Psoas muscle (tissue), 8 donors: ENCODE data around the gene AGPAT4. TPM values are rescaled to one million over a fixed set of nuclear protein-coding genes. Genes with fewer than 3 reads are reported as not detected.

Experiments used
- ATAC-seq, 4 donors: fragments of 200-7000 bp; cut with Tn5 transposase; one replicate each; pipeline ENCODE4 v1.9.1; 2020; ENCODE audit warnings: moderate library complexity in 3 of 4, mild to moderate bottlenecking in 2 of 4
- DNase-seq, 2 donors: peaks; one replicate each; pipeline ENCODE4 v3.0.0-alpha.2; 2020
- H3K27ac ChIP-seq: fragments of 200-600 bp; one replicate; pipeline ENCODE4 v1.8.0; 2022
- H3K27me3 ChIP-seq, 3 donors: fragments of 200-600 bp in 1 of 3; one replicate each; pipeline versions ENCODE4 v1.6.1 to v1.8.0; 2013 to 2022; ENCODE audit warnings: low read length in 2 of 3, mild to moderate bottlenecking in 2 of 3, moderate library complexity in 1 of 3; ENCODE audit not compliant: insufficient read depth in 3 of 3
- H3K36me3 ChIP-seq, 2 donors: fragments of 200-600 bp in 1 of 2; one replicate each; pipeline versions ENCODE4 v1.6.1 to v1.8.0; 2013 to 2022; ENCODE audit warnings: low read depth in 1 of 2, mild to moderate bottlenecking in 1 of 2, moderate library complexity in 1 of 2; ENCODE audit not compliant: insufficient read depth in 1 of 2
- H3K4me1 ChIP-seq: fragments of 200-600 bp; one replicate; pipeline ENCODE4 v1.8.0; 2022
- H3K4me3 ChIP-seq: fragments of 200-600 bp; one replicate; pipeline ENCODE4 v1.8.0; 2022; ENCODE audit warnings: mild to moderate bottlenecking
- H3K9me3 ChIP-seq: fragments of 200-600 bp; one replicate; pipeline ENCODE4 v1.8.0; 2022
- WGBS, 3 donors: extraction: QIAGEN DNeasy Blood & Tissue Kit; methylation state at CpG; one replicate each; pipeline versions ENCODE4 v1.1.6 to v1.1.7; 2013; 5-methylcytosine and 5-hydroxymethylcytosine counted together
- intact Hi-C, 2 donors: fragments of 100-400 bp; cut with DNase I; formaldehyde crosslinking; loops; one replicate each; pipeline versions ENCODE4 v1.11.0 to v1.14.2; 2022
- polyA plus RNA-seq, 3 donors: library from polyadenylated mRNA; stranded (reverse); fragments of 200-250 nt; gene quantifications; one replicate each; pipeline ENCODE4 v1.2.3, GENCODE V29; 2013
- total RNA-seq, 4 donors: library from RNA; stranded (reverse); fragmentation: NEBNext Ultra II Directional in 2 of 4; extraction: Animal tissue kit (Norgen Biotek cat#: 25700) in 2 of 4; gene quantifications; one replicate each; pipeline versions ENCODE4 v1.2.1 to v1.2.4, GENCODE V29; 2021 to 2023
- TF ChIP-seq, protein P1 (sequence below): fragments of 200-600 bp; IDR thresholded peaks from one replicate; pipeline ENCODE4 v1.8.0; 2022; ENCODE audit warnings: antibody characterized with exemption
- donor health status: healthy with polysubstance abuse.
- donor health status: DM: no; HTN: no; CAD: no; lungs with moderate emphysema.
- donor health status: Bipolar disorder and iron deficiency.
- donor health status: healthy.
- donor health status: DM: yes; HTN: yes; CAD: no.
- donor health status: DM: no; HTN: no; CAD: no.
- donor health status: DM: no; HTN: no; CAD: no.
- donor health status: DM: yes; HTN: yes; CAD: no.

Gene AGPAT4
- total and polyA plus RNA-seq, 7 donors, result 0.18 to 1.7 (median 0.59) TPM

DNA sequence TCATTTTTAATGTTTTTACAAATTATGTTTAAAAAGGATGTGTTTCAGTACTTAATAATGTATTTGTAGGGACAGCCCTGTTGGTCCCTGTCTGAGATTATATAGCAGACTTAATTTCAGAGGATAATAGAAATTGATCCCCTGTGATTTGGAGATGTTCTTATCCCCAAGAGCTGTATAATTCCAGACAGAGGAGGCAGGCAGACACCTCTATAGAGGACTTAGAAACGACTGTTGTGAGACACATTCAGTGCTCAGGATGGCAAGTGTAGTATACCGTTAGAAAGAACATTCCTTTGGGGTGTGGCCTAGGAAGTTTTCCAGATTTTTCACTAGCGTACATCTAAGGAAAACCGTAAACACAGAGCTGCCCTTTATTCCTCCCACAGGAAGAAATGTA, 164.5 kb downstream of the AGPAT4 start:
- DNase-seq (no peak), ATAC-seq (no peak)
- Histone ChIP-seq H3K27ac (no peak overlapping the region), H3K4me3 (no peak overlapping the region), H3K36me3 (peaks cover 32 to 99% of the 10 kb centered on the region in 2 donors), H3K27me3 (no peaks in the 10 kb centered on the region), H3K4me1 (no peaks in the 10 kb centered on the region), H3K9me3 (no peaks in the 10 kb centered on the region)
- intact Hi-C loops, result loop anchor here in 1 of 2 donors (10.0 kb wide), 1 partner anchor 265 kb away; no protein-coding TSS in a partner anchor
- 70 to 77% (median 76%) methylated on average over 4 of the region's 4 CpGs for WGBS, 3 donors
- TF ChIP-seq, protein P1, sequence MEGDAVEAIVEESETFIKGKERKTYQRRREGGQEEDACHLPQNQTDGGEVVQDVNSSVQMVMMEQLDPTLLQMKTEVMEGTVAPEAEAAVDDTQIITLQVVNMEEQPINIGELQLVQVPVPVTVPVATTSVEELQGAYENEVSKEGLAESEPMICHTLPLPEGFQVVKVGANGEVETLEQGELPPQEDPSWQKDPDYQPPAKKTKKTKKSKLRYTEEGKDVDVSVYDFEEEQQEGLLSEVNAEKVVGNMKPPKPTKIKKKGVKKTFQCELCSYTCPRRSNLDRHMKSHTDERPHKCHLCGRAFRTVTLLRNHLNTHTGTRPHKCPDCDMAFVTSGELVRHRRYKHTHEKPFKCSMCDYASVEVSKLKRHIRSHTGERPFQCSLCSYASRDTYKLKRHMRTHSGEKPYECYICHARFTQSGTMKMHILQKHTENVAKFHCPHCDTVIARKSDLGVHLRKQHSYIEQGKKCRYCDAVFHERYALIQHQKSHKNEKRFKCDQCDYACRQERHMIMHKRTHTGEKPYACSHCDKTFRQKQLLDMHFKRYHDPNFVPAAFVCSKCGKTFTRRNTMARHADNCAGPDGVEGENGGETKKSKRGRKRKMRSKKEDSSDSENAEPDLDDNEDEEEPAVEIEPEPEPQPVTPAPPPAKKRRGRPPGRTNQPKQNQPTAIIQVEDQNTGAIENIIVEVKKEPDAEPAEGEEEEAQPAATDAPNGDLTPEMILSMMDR, result no peak

DNA sequence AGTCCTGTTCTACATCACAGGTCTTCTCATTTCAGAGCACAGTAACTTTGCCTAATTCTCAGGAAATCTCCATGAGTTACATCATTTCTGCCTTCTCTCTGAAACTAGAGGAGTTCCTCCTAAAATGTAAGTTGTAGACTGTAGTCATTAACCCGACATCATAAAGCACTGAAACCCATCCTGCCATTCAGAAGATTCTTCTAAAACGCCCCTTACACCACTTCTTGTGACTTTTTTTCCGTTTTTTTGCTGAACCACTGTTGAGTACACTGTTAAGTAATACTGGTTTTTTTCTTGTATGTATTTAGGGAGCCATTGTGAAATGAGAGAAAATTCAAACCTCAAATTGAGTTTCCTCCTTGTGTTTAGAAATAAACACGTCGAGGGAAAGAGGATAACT, 164.9 kb downstream of the AGPAT4 start:
- 92 to 95% (median 92%) methylated on average over 5 of the region's 5 CpGs for WGBS, 3 donors
- Histone ChIP-seq H3K4me3 (no peak overlapping the region), H3K36me3 (peaks cover 32 to 99% of the 10 kb centered on the region in 2 donors), H3K27me3 (no peaks in the 10 kb centered on the region), H3K4me1 (no peaks in the 10 kb centered on the region), H3K27ac (no peak overlapping the region), H3K9me3 (no peaks in the 10 kb centered on the region)
- TF ChIP-seq, protein P1, result no peak
- DNase-seq (no peak), ATAC-seq (no peak)
- intact Hi-C loops, result loop anchor here in 1 of 2 donors (10.0 kb wide), 1 partner anchor 266 kb away; no protein-coding TSS in a partner anchor

DNA sequence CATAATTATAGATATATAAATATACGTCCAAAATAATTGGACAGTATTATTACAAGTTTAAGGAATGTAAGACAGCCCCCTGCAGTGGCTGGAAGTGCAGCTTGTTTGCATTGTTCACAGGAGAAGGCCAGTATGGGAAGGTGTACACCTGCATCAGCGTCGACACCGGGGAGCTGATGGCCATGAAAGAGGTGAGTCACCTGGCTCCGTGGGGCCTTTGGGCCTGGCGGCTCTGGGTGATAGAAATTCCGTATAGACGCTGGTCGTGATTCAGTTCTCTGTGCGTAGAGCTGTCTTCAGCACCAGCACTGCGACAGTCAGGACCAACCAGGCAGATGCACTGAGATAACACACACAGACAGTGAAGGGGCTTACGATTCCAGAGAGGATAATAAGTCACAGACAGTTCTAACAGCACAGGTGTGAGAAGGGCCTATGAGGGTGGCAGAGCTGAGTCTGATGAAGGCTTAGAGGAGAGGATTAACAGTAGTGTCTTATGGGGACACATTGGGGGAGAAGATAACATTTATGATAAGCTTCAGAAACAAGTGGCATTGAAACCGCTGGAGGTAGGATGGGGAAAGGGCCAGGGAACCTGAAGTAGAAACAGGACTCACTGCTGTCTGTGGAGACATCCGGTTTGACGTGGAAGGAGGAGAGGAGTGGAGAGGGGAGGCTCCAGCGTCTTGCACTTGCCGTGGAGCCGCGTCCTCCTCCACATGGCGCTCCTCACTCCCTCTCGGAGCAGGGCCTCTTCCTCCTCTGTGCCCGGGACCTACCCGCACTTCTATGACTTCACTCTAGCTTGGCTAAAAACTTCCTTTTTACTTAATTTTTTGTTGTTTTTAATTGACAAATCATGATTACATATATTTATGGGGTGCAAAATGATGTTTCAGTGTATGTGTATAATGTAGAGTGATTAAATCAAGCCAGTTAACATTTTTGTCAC, 165.8 kb downstream of the AGPAT4 start:
- H3K36me3 ChIP-seq, result peaks cover 31 to 99% of the 10 kb centered on the region in 2 donors
- DNase-seq (no peak), ATAC-seq (no peak)
- TF ChIP-seq, protein P1, result no peak
- H3K9me3 ChIP-seq, result no peaks in the 10 kb centered on the region
- 95 to 96% (median 96%) methylated on average over 23 of the region's 23 CpGs for WGBS, 3 donors
- intact Hi-C loops, result loop anchor here in 1 of 2 donors (10.0 kb wide), 1 partner anchor 267 kb away; no protein-coding TSS in a partner anchor
- H3K4me1 ChIP-seq, result no peaks in the 10 kb centered on the region
- H3K27me3 ChIP-seq, result no peaks in the 10 kb centered on the region
- no peak overlapping the region for H3K27ac ChIP-seq
- no peak overlapping the region for H3K4me3 ChIP-seq

DNA sequence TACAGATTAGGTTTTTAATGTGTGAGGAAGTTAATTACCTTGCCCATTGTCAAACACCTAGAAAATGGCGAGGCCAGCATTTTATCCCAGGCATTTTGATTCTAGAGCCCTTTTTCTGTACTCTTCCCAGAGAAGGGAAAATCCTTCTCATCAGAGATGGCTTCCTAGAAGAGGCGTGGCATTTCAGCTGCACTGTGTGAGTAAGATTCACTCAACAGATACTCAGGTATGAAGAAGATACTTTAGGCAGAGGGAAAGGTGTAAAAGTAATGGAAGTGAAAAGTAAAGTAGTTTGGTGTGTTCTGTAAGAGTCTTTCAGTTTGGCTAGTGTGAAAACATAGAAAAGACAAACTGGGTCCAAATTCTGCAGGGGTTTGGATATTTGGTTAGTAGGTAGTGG, 168.5 kb downstream of the AGPAT4 start:
- DNase-seq (no peak), ATAC-seq (no peak)
- intact Hi-C loops, result loop anchor here in 1 of 2 donors (10.0 kb wide), 1 partner anchor 269 kb away; no protein-coding TSS in a partner anchor
- Histone ChIP-seq H3K4me3 (no peak overlapping the region), H3K9me3 (no peaks in the 10 kb centered on the region), H3K27ac (no peak overlapping the region), H3K27me3 (no peaks in the 10 kb centered on the region), H3K4me1 (no peaks in the 10 kb centered on the region), H3K36me3 (peaks cover 17 to 93% of the 10 kb centered on the region in 2 donors)
- WGBS, 3 donors, result 96 to 100% (median 100%) methylated on average over 2 of the region's 2 CpGs
- TF ChIP-seq, protein P1, result no peak
